Breast epithelium (tissue), 4 donors: ENCODE data around the gene CACNA2D1. TPM values are rescaled to one million over a fixed set of nuclear protein-coding genes. Genes with fewer than 3 reads are reported as not detected.

Experiments
- DNase-seq, 2 donors: peaks; one replicate each; pipeline ENCODE4 v3.0.0-alpha.2; 2019; ENCODE audit warnings: low spot score in 2 of 2
- H3K27ac ChIP-seq, 2 donors: fragments of 200-600 bp; sonication (generic) in 1 of 2; one replicate each; pipeline ENCODE4 v1.5.1; 2016 to 2019; ENCODE audit warnings: mild to moderate bottlenecking in 1 of 2
- H3K27me3 ChIP-seq, 2 donors: fragments of 200-600 bp; sonication (generic) in 1 of 2; one replicate each; pipeline versions ENCODE4 v1.5.1 to v1.6.0; 2017 to 2019; ENCODE audit warnings: control low read depth in 1 of 2, mild to moderate bottlenecking in 1 of 2
- H3K36me3 ChIP-seq: fragments of 200-600 bp; one replicate; pipeline ENCODE4 v1.5.1; 2019
- H3K4me1 ChIP-seq, 2 donors: fragments of 200-600 bp; sonication (generic); one replicate each; pipeline ENCODE4 v1.5.1; 2016 to 2019; ENCODE audit warnings: control low read depth in 1 of 2
- H3K4me3 ChIP-seq, 3 donors: fragments of 200-600 bp; sonication (generic); 1 replicate in 2 of 3; 2 replicates in 1 of 3; pipeline ENCODE4 v1.5.1; 2016 to 2019; ENCODE audit warnings: mild to moderate bottlenecking in 3 of 3, moderate library complexity in 2 of 3
- H3K9me3 ChIP-seq, 2 donors: fragments of 200-600 bp; sonication (generic) in 1 of 2; one replicate each; pipeline ENCODE4 v1.5.1; 2016 to 2019; ENCODE audit warnings: control low read depth in 1 of 2
- CTCF ChIP-seq, 3 donors: fragments of 450-650 bp; IDR thresholded peaks; one replicate each; pipeline ENCODE4 v1.5.1; 2016 to 2017; ENCODE audit warnings: antibody characterized with exemption in 3 of 3, mild to moderate bottlenecking in 3 of 3, moderate library complexity in 3 of 3
- POLR2A ChIP-seq: fragments of 450-650 bp; IDR thresholded peaks from one replicate; pipeline ENCODE4 v1.6.1; 2016; ENCODE audit warnings: antibody characterized with exemption, mild to moderate bottlenecking, moderate library complexity
- POLR2AphosphoS5 ChIP-seq, 3 donors: sonication (generic); formaldehyde crosslinking; IDR thresholded peaks; one replicate each; pipeline ENCODE4 v1.6.1; 2017; ENCODE audit warnings: antibody characterized with exemption in 3 of 3
- intact Hi-C: fragments of 100-400 bp; cut with DNase I; formaldehyde crosslinking; loops from one replicate; pipeline ENCODE4 v1.15.1; 2023; ENCODE audit warnings: low total_unique reads
- total RNA-seq, 3 donors: library from RNA; depleted of rRNA; stranded (reverse); fragments of >200 nt; gene quantifications; one replicate each; pipeline ENCODE4 v1.1.0, GENCODE V29; 2016

Gene CACNA2D1
- total RNA-seq, 3 donors from 2014 or later = 10.2 to 79.4 (median 16.0) TPM

- intact Hi-C loops = no loop called here
- DNase-seq = no peak
- no peak for TF ChIP-seq POLR2AphosphoS5 (IDR thresholded peaks at IDR 0.05)
- TF ChIP-seq POLR2A = no peak
- no peak for TF ChIP-seq CTCF (IDR thresholded peaks at IDR 0.05)
- H3K27ac ChIP-seq = no peak overlapping the region
- H3K36me3 ChIP-seq = no peaks in the 10 kb centered on the region
- no peak overlapping the region for H3K4me3 ChIP-seq
- no peaks in the 10 kb centered on the region for H3K9me3 ChIP-seq
- no peaks in the 10 kb centered on the region for H3K4me1 ChIP-seq
- H3K27me3 ChIP-seq = no peaks in the 10 kb centered on the region
Measured at GRCh38 chr7:82200601-82201000, 243.0 kb downstream of the CACNA2D1 start.

GRCh38 chr7:82194016-82194643, 249.4 kb downstream of the CACNA2D1 start:
- H3K4me3 ChIP-seq = no peak overlapping the region
- no peaks in the 10 kb centered on the region for H3K27me3 ChIP-seq
- H3K27ac ChIP-seq = no peak overlapping the region
- H3K9me3 ChIP-seq = no peaks in the 10 kb centered on the region
- intact Hi-C loops = no loop called here
- no peak for DNase-seq
- TF ChIP-seq POLR2AphosphoS5 (IDR thresholded peaks at IDR 0.05) = no peak
- TF ChIP-seq POLR2A = no peak
- H3K36me3 ChIP-seq = no peaks in the 10 kb centered on the region
- H3K4me1 ChIP-seq = no peaks in the 10 kb centered on the region

GRCh38 chr7:82188636-82189035, 254.9 kb downstream of the CACNA2D1 start:
- H3K27ac ChIP-seq = no peak overlapping the region
- intact Hi-C loops = no loop called here
- no peaks in the 10 kb centered on the region for H3K9me3 ChIP-seq
- no peaks in the 10 kb centered on the region for H3K27me3 ChIP-seq
- H3K36me3 ChIP-seq = no peaks in the 10 kb centered on the region
- H3K4me3 ChIP-seq = no peak overlapping the region
- TF ChIP-seq POLR2A (no peak), CTCF (IDR thresholded peaks at IDR 0.05) (no peak), POLR2AphosphoS5 (IDR thresholded peaks at IDR 0.05) (no peak)
- no peak for DNase-seq
- H3K4me1 ChIP-seq = no peaks in the 10 kb centered on the region

GRCh38 chr7:82185443-82185842, 258.1 kb downstream of the CACNA2D1 start:
- H3K36me3 ChIP-seq = no peaks in the 10 kb centered on the region
- no peak overlapping the region for H3K4me3 ChIP-seq
- H3K4me1 ChIP-seq = no peaks in the 10 kb centered on the region
- H3K27ac ChIP-seq = no peak overlapping the region
- TF ChIP-seq POLR2AphosphoS5 (IDR thresholded peaks at IDR 0.05) (no peak), CTCF (IDR thresholded peaks at IDR 0.05) (no peak), POLR2A (no peak)
- intact Hi-C loops = no loop called here
- H3K9me3 ChIP-seq = no peaks in the 10 kb centered on the region
- DNase-seq = no peak
- H3K27me3 ChIP-seq = no peaks in the 10 kb centered on the region

- no peaks in the 10 kb centered on the region for H3K27me3 ChIP-seq
- no peaks in the 10 kb centered on the region for H3K36me3 ChIP-seq
- H3K4me3 ChIP-seq = no peak overlapping the region
- TF ChIP-seq POLR2A (no peak), POLR2AphosphoS5 (IDR thresholded peaks at IDR 0.05) (no peak), CTCF (IDR thresholded peaks at IDR 0.05) (no peak)
- no peaks in the 10 kb centered on the region for H3K9me3 ChIP-seq
- H3K4me1 ChIP-seq = no peaks in the 10 kb centered on the region
- intact Hi-C loops = no loop called here
- DNase-seq = no peak
- no peak overlapping the region for H3K27ac ChIP-seq
Measured at GRCh38 chr7:82183634-82184033, 259.9 kb downstream of the CACNA2D1 start.
